GM12801 (cell line): ENCODE data around the gene TUBB6.

Source experiments
- CTCF ChIP-seq: IDR thresholded peaks from one replicate; pipeline ENCODE4 v1.5.1; 2011; ENCODE audit warnings: control low read depth; ENCODE audit not compliant: insufficient read length; ENCODE audit errors: extremely low read depth

TUBB6 gene

GRCh38 chr18:12336171-12336613 is 28.2 kb downstream of the TUBB6 start:
- TF ChIP-seq CTCF = no peak

- TF ChIP-seq CTCF = no peak
Measured at GRCh38 chr18:12336887-12337286, 28.8 kb downstream of the TUBB6 start.

- TF ChIP-seq CTCF = no peak
Measured at GRCh38 chr18:12338382-12338781, 30.3 kb downstream of the TUBB6 start.

- no peak for TF ChIP-seq CTCF
Measured at GRCh38 chr18:12340945-12341660, 33.1 kb downstream of the TUBB6 start.

- TF ChIP-seq CTCF = no peak
Measured at GRCh38 chr18:12342661-12343060, 34.6 kb downstream of the TUBB6 start.

- TF ChIP-seq CTCF = no peak
Measured at GRCh38 chr18:12345491-12346239, 37.6 kb downstream of the TUBB6 start.

- TF ChIP-seq CTCF = no peak
Measured at GRCh38 chr18:12346240-12346565, 38.2 kb downstream of the TUBB6 start.
